IMR-90 (cell line): ENCODE data around the gene MRPS10. TPM values are rescaled to one million over a fixed set of nuclear protein-coding genes. Genes with fewer than 3 reads are reported as not detected.

ENCODE experiments used
- ATAC-seq: fragments of 200-7000 bp; cut with Tn5 transposase; 2 replicates; pipeline ENCODE4 v1.9.1; 2020; ENCODE audit warnings: low read depth, mild to moderate bottlenecking, moderate library complexity
- BruUV-seq: library from RNA; stranded (reverse); fragments of 400-500 nt; replicated peaks from 2 replicates; lab custom pipeline; 2021; lab: Mats Ljungman, UMichigan
- CTCF ChIA-PET: fragments of 300-600 bp; formaldehyde crosslinking; extraction: SDS; loops from one replicate; lab custom pipeline; 2021; ENCODE audit warnings: antibody characterized with exemption; lab: Yijun Ruan, JAX
- POLR2A ChIA-PET: fragments of 300-600 bp; sonication (Branson Sonifier 250); formaldehyde crosslinking; loops from one replicate; lab custom pipeline; 2022; ENCODE audit warnings: antibody characterized with exemption; ENCODE audit not compliant: unreplicated experiment; lab: Charles Lee
- DNase-seq: peaks from one replicate; pipeline ENCODE4 v3.0.0; 2013
- H2AFZ ChIP-seq: replicated peaks from 2 replicates; pipeline ENCODE3; 2013; ENCODE audit warnings: low read length, mild to moderate bottlenecking; ENCODE audit not compliant: poor library complexity
- H2AK5ac ChIP-seq: 2 replicates; pipeline ENCODE4 v1.6.1; 2013; ENCODE audit warnings: low read depth, low read length, inconsistent platforms
- H2AK9ac ChIP-seq: replicated peaks from 2 replicates; pipeline ENCODE3; 2013; ENCODE audit warnings: mild to moderate bottlenecking, low read depth, low read length, moderate library complexity; ENCODE audit not compliant: poor library complexity
- H2BK120ac ChIP-seq: 2 replicates; pipeline ENCODE4 v1.6.1; 2013; ENCODE audit warnings: low read depth, low read length, inconsistent platforms
- H2BK15ac ChIP-seq: 3 replicates; pipeline ENCODE4 v1.6.1; 2013; ENCODE audit warnings: low read depth, low read length, inconsistent platforms
- H2BK20ac ChIP-seq: 2 replicates; pipeline ENCODE4 v1.6.1; 2013; ENCODE audit warnings: low read depth, mild to moderate bottlenecking, inconsistent platforms, low read length, moderate library complexity
- H2BK5ac ChIP-seq: 2 replicates; pipeline ENCODE4 v1.6.1; 2013; ENCODE audit warnings: mild to moderate bottlenecking, low read depth, low read length, inconsistent platforms; ENCODE audit not compliant: poor library complexity, severe bottlenecking
- H3K14ac ChIP-seq: replicated peaks from 2 replicates; pipeline ENCODE4 v1.6.1; 2013; ENCODE audit warnings: low read depth, low read length, inconsistent platforms
- H3K18ac ChIP-seq: 2 replicates; pipeline ENCODE4 v1.6.1; 2013; ENCODE audit warnings: low read depth, low read length, control low read depth
- H3K23ac ChIP-seq: 2 replicates; pipeline ENCODE4 v1.6.1; 2013; ENCODE audit warnings: low read depth, low read length, inconsistent platforms
- H3K27ac ChIP-seq: 2 replicates; pipeline ENCODE4 v1.5.1; 2013; ENCODE audit warnings: mild to moderate bottlenecking, control low read depth, low read length; ENCODE audit not compliant: insufficient read depth
- H3K27me3 ChIP-seq: 2 replicates; pipeline ENCODE4 v1.6.1; 2013; ENCODE audit warnings: low read length; ENCODE audit not compliant: control insufficient read depth, insufficient read depth
- H3K36me3 ChIP-seq: 2 replicates; pipeline ENCODE4 v1.6.1; 2013; ENCODE audit warnings: low read length, mixed read lengths; ENCODE audit not compliant: control insufficient read depth, insufficient read depth
- H3K4ac ChIP-seq: 2 replicates; pipeline ENCODE4 v1.6.1; 2013; ENCODE audit warnings: low read depth, low read length, inconsistent platforms
- H3K4me1 ChIP-seq: 2 replicates; pipeline ENCODE4 v1.6.1; 2013; ENCODE audit warnings: low read length, mixed read lengths; ENCODE audit not compliant: control insufficient read depth, insufficient read depth
- H3K4me2 ChIP-seq: 2 replicates; pipeline ENCODE4 v1.6.1; 2013; ENCODE audit warnings: low read depth, mild to moderate bottlenecking, control low read depth, low read length, moderate library complexity
- H3K4me3 ChIP-seq: 2 replicates; pipeline ENCODE4 v1.5.1; 2013; ENCODE audit warnings: low read depth, mild to moderate bottlenecking, control low read depth, low read length, moderate library complexity; ENCODE audit not compliant: insufficient read depth
- H3K56ac ChIP-seq: 2 replicates; pipeline ENCODE4 v1.6.1; 2013; ENCODE audit warnings: low read length, inconsistent platforms; ENCODE audit not compliant: insufficient read depth; ENCODE audit errors: extremely low read depth
- H3K79me1 ChIP-seq, 2 experiments: 2 replicates each; pipeline ENCODE4 v1.6.1; 2013; ENCODE audit warnings: low read length in 2 of 2, inconsistent platforms in 1 of 2, low read depth in 1 of 2
- H3K9ac ChIP-seq: 2 replicates; pipeline ENCODE4 v1.6.1; 2013; ENCODE audit warnings: low read depth, low read length, control low read depth
- H3K9me1 ChIP-seq: 2 replicates; pipeline ENCODE4 v1.6.1; 2013; ENCODE audit warnings: low read length, inconsistent platforms; ENCODE audit not compliant: insufficient read depth
- H3K9me3 ChIP-seq: 2 replicates; pipeline ENCODE4 v1.6.1; 2013; ENCODE audit warnings: low read length; ENCODE audit not compliant: control insufficient read depth, insufficient read depth
- H4K20me1 ChIP-seq: 2 replicates; pipeline ENCODE4 v1.6.1; 2013; ENCODE audit warnings: low read length, inconsistent platforms; ENCODE audit not compliant: insufficient read depth
- H4K5ac ChIP-seq: 2 replicates; pipeline ENCODE4 v1.6.1; 2013; ENCODE audit warnings: mild to moderate bottlenecking, low read depth, low read length, control low read depth
- H4K8ac ChIP-seq, 2 experiments: 2 replicates each; pipeline ENCODE4 v1.6.1; 2013; ENCODE audit warnings: low read depth in 2 of 2, low read length in 2 of 2, control low read depth in 1 of 2, inconsistent platforms in 1 of 2
- H4K91ac ChIP-seq: 2 replicates; pipeline ENCODE4 v1.6.1; 2013; ENCODE audit warnings: low read depth, low read length, inconsistent platforms; ENCODE audit not compliant: insufficient read depth
- BHLHE40 ChIP-seq: fragments of 150-350 bp; IDR thresholded peaks from 2 replicates; pipeline ENCODE4 v1.6.1; 2016; ENCODE audit warnings: mild to moderate bottlenecking, low read depth, low read length
- CEBPB ChIP-seq: IDR thresholded peaks from 2 replicates; pipeline ENCODE4 v1.6.1; 2012; ENCODE audit warnings: low read depth, low read length, improper control_type of control experiment
- ELK1 ChIP-seq: fragments of 150-350 bp; IDR thresholded peaks from 2 replicates; pipeline ENCODE4 v1.6.1; 2016; ENCODE audit warnings: low read depth, mild to moderate bottlenecking, low read length, moderate library complexity, borderline replicate concordance
- FOS ChIP-seq: fragments of 150-350 bp; IDR thresholded peaks from 2 replicates; pipeline ENCODE4 v1.6.1; 2016; ENCODE audit warnings: low read depth, low read length
- MAFK ChIP-seq: IDR thresholded peaks from 2 replicates; pipeline ENCODE4 v1.6.1; 2012; ENCODE audit warnings: low read depth, low read length, improper control_type of control experiment
- NFE2L2 ChIP-seq: fragments of 150-350 bp; IDR thresholded peaks from 2 replicates; pipeline ENCODE4 v1.6.1; 2016; ENCODE audit warnings: low read depth, mild to moderate bottlenecking, low read length
- POLR2A ChIP-seq: IDR thresholded peaks from 2 replicates; pipeline ENCODE4 v1.6.1; 2012; ENCODE audit warnings: mild to moderate bottlenecking, low read depth, low read length
- RAD21 ChIP-seq: IDR thresholded peaks from 2 replicates; pipeline ENCODE4 v1.6.1; 2012; ENCODE audit warnings: low read length, improper control_type of control experiment
- RCOR1 ChIP-seq: IDR thresholded peaks from 2 replicates; pipeline ENCODE4 v1.6.1; 2012; ENCODE audit warnings: mild to moderate bottlenecking, low read length, improper control_type of control experiment; ENCODE audit not compliant: insufficient replicate concordance
- RFX5 ChIP-seq: IDR thresholded peaks from 2 replicates; pipeline ENCODE4 v1.8.0; 2012; ENCODE audit warnings: low read depth, mild to moderate bottlenecking, low read length, moderate library complexity
- SMC3 ChIP-seq: fragments of 150-350 bp; IDR thresholded peaks from 2 replicates; pipeline ENCODE4 v1.6.1; 2016; ENCODE audit warnings: low read depth, mild to moderate bottlenecking, antibody characterized with exemption, low read length, moderate library complexity
- USF2 ChIP-seq: fragments of 150-350 bp; IDR thresholded peaks from 2 replicates; pipeline ENCODE4 v1.6.1; 2017; ENCODE audit warnings: mild to moderate bottlenecking, antibody characterized with exemption, low read length, low read depth
- WGBS, 2 experiments: methylation state at CpG; one replicate each; pipeline versions ENCODE4 v1.1.5 to v1.1.7; 2013; ENCODE audit warnings: missing lambda C conversion rate in 2 of 2; ENCODE audit not compliant: insufficient read length in 1 of 2; ENCODE audit errors: extremely low coverage in 2 of 2; 5-methylcytosine and 5-hydroxymethylcytosine counted together
- dilution Hi-C: fragments of 300-500 bp; cut with HindIII; formaldehyde crosslinking; loops from one replicate; pipeline ENCODE4 v1.14.3; 2018; ENCODE audit warnings: low sequenced_read_pairs; ENCODE audit not compliant: unreplicated experiment
- in situ Hi-C: fragments of 300-500 bp; cut with MboI; formaldehyde crosslinking; loops from 3 replicates; pipeline ENCODE4 v1.14.3; 2019; ENCODE audit warnings: low sequenced_read_pairs, inconsistent platforms, mixed read lengths
- intact Hi-C: fragments of 100-400 bp; cut with micrococcal nuclease; formaldehyde crosslinking; loops from 2 replicates; pipeline ENCODE4 v1.10.0; 2022
- polyA plus RNA-seq, 3 experiments: library from polyadenylated mRNA; depleted of rRNA; stranded (reverse); fragments of >200 nt; gene quantifications; 2 replicates each; pipeline ENCODE4 v1.2.3, GENCODE V29; 2012; ENCODE audit warnings: low replicate concordance in 1 of 3
- total RNA-seq: library from RNA; depleted of rRNA; stranded (reverse); fragments of >200 nt; gene quantifications from 2 replicates; pipeline ENCODE4 v1.2.3, GENCODE V29; 2012

MRPS10 gene
- total and polyA plus RNA-seq, 2 of the 4 experiments (the other 2 are of a cell fraction): 28.5 to 47.0 TPM

- intact Hi-C loops: no loop called here
- POLR2A ChIA-PET: no interaction called here
- H4K91ac ChIP-seq: no peak overlapping the region
- no peak for TF ChIP-seq CEBPB
- TF ChIP-seq USF2: no peak
- no peak for TF ChIP-seq RAD21
- no peak for TF ChIP-seq BHLHE40
- TF ChIP-seq NFE2L2: no peak
- no peak for TF ChIP-seq ELK1
- TF ChIP-seq RCOR1: no peak
- TF ChIP-seq FOS: no peak
- TF ChIP-seq MAFK: no peak
- TF ChIP-seq SMC3: no peak
- no peak for TF ChIP-seq POLR2A
- TF ChIP-seq RFX5: no peak
- DNase-seq (no peak), ATAC-seq (no peak)
- in situ Hi-C loops: no loop called here
- H4K8ac ChIP-seq: no peak overlapping the region
- peaks cover 15% of the 10 kb centered on the region for H3K9me1 ChIP-seq
- no peak overlapping the region for H3K4ac ChIP-seq
- no peak overlapping the region for H2AFZ ChIP-seq
- no peak overlapping the region for H3K27ac ChIP-seq
- dilution Hi-C loops: no loop called here
- no peak overlapping the region for H2BK20ac ChIP-seq
- H2BK15ac ChIP-seq: no peak overlapping the region
- no TSS peak for BruUV-seq
- no peak overlapping the region for H2BK5ac ChIP-seq
- peak overlapping the region; percentile 6 for H2AK9ac ChIP-seq
- H3K9ac ChIP-seq: no peak overlapping the region
- H4K5ac ChIP-seq: no peak overlapping the region
- no peak overlapping the region for H3K18ac ChIP-seq
- H3K27me3 ChIP-seq: no peaks in the 10 kb centered on the region
- CTCF ChIA-PET: no interaction called here
- H2BK120ac ChIP-seq: no peak overlapping the region
- H3K4me1 ChIP-seq: peaks cover 10% of the 10 kb centered on the region
- H3K23ac ChIP-seq: no peak overlapping the region
- no peak overlapping the region for H3K14ac ChIP-seq
- no peak overlapping the region for H2AK5ac ChIP-seq
- H3K79me1 ChIP-seq: peaks cover 9 to 12% of the 10 kb centered on the region in 2 experiments; a peak in 3 of 4 replicates
- no CpG with 5 or more reads among the region's 11 CpGs for WGBS, 2 experiments
- H3K36me3 ChIP-seq: peaks cover 35% of the 10 kb centered on the region
- no peak overlapping the region for H3K4me3 ChIP-seq
- H3K56ac ChIP-seq: no peak overlapping the region
- no peaks in the 10 kb centered on the region for H3K9me3 ChIP-seq
- H4K20me1 ChIP-seq: no peaks in the 10 kb centered on the region
- no peak overlapping the region for H3K4me2 ChIP-seq
Observed at GRCh38 chr6:42243046-42243445, 25.4 kb upstream of the MRPS10 start.
